Stimulated activated CD4-positive, alpha-beta T cell treated with anti-CD3 and anti-CD28 coated beads, TNF-alpha, amount 100 ng/mL, for 1 hour (primary cell): Measurements from ENCODE around the gene IQSEC1.
"Not testable (repeated sequence)": the region's sequence is repeated elsewhere in the genome, so short reads cannot be mapped to it uniquely, and the experiment has no call there.

Experiments
- DNase-seq, 3 donors: peaks; one replicate each; pipeline ENCODE4 v3.0.0-alpha.2; 2020; ENCODE audit warnings: low read depth in 3 of 3, low spot score in 1 of 3

The IQSEC1 gene

GRCh38 chr3:12897381-12898289, 175.6 kb downstream of the IQSEC1 start:
- no peak for DNase-seq

DNA sequence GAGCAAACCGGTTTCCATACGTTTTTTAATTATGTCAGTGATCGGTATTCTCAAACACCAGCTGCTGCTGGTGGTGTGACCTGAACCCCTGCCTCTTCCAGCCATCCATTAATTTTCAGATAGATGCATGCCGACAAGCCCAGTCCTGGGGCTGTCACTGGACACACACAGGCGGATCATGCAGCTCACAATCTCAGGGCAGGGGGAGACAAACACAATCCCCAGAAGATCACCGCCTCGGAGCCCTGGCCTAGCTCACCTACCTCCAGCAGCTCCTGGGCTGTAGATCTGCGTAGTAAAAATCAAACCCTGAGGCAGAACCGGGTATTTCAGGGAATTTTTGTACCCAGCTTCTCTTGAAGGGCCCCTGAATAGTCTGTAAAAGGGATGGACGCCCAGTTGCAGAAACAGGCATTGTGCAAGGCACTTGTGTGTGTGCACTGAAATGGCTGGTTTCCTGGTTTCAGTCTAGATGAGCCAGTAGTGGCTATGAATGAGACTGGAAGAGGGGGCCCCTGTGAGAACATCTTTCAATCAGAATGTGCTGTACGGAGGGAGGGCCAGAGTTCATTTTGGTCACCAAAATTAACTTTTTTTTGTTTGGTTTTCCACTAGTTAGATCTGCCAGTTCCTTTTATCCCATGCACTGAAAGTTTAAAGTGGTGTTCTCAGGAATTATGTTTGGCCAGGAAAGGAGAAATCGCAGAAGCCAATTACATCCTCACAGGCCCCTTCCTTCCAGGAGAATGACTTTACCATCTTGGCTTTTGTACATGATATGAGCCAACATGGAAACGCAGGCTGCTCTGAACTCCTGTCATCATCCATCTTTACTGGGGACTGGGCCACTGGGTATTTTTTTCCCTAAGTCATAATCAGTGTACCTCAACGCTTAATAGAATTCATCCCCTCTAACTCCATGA, 176.9 kb downstream of the IQSEC1 start:
- DNase-seq: no peak

DNA sequence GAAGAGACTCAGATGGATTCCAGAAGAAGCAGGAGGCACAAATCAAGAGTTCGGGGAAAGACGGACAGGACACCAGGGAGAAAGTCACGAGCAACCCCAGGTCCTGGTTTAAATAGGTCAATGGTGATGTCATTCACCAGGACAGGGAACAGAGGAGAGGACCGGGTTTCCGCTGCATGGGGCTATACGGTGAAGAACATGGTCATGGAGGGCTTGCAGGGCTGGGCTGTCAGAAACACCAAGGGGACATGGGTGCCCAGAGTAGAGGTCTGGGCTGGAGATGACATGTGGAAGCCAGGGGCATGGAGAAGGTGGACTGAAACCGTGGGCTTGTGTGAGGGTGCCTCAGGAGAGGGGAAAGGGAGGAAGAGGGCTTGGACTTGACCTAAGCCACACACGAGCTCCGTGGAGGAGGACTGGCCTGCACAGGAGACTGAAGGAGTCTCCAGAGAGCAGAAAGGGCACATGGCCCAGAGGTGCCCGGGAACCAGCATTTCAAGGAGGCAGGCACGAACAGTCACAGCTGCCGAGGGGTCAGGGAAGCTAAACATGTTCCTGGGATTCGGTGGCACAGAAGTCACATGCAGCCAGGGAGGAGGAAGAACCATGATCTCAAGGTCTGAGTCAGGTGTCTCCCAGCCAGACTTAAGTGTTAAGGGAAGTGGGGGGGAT, 177.7 kb downstream of the IQSEC1 start:
- no peak for DNase-seq

DNA sequence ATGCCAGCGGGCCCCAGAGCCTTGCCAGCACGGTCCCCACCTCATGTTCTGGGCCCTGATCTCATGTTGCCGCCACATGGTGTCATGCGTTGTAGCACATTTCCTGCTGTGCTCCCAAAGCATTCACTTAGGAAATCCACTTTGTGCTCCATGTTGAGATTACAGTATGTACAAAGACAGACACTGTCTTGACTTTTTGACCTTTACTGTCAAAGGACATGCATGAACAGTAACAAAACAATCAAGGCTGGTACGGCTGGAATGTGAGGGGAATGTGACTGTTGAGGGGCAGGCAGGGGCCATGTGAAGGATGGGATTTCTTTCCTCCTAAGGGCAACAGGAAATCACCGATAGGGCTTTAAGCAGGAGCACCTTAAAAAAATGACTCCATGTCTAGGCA, 178.6 kb downstream of the IQSEC1 start:
- no peak for DNase-seq

GRCh38 chr3:12893852-12894251, 179.4 kb downstream of the IQSEC1 start:
- no peak for DNase-seq

DNA sequence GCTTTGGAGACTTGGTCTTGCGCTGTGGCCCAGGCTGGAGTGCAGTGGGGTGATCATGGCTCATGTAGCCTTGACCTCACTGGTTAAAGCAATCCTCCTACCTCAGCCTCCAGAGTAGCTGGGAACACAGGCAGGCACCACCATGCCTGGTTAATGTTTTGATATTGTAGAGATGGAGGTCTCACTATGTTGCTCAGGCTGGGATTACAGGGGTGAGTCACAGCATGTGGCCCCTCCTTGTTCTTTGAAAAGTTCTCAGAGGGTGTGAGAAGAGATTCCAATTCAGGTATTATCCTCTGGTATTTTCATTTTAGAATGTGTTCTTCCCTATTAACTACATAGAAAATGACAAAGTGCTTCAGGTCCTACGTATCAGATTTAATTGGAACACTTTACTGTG, 180.0 kb downstream of the IQSEC1 start:
- no peak for DNase-seq

DNA sequence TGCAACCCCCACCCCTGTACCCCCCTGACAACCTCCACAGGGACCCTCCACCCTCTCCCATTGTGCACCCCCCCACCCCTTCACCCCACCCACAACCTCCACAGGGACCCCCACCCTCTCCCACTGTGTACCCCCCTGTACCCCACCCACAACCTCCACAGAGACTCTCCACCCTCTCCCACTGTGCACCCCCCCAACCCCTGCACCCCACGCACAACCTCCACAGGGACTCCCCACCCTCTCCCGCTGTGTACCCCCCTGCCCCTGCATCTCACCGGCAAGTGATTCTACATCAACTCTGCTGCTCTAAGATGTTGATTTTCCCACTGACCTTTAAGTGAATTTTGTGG, 180.4 kb downstream of the IQSEC1 start:
- DNase-seq: no peak

GRCh38 chr3:12891985-12892839, 181.0 kb downstream of the IQSEC1 start:
- DNase-seq: peak in 2 of 3 donors; percentile 13 to 21

DNA sequence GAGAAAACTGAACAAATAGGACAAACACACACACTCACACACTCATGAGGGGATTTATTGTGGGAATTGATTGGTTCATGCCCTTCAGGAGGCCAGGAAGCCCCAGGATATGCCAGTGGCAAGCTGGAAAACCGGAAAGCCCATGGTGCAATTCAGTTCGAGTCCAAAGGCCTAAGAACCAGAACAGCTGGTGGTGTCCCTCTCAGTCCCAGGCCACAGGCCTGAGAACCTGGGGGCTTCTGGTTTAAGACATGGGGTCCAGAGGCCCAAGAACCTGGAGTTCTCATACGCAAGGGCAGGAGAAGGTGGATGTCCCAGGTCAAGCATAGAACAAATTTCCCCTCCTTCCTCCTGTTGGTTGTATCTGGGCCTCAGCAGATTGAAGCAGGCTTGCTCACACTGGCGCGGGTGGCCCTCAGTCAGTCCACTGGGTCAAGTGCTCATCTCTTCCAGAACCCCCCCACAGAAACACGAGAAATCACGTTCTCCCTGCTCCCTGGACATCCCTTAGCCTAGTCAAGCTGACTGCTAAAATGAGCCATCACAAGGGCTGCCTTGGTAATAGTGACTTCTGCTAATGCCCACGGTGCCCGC, 181.7 kb downstream of the IQSEC1 start:
- no peak for DNase-seq

GRCh38 chr3:12890610-12891390, 182.4 kb downstream of the IQSEC1 start:
- no peak for DNase-seq

- no peak for DNase-seq
Observed at GRCh38 chr3:12886736-12887135, 186.5 kb downstream of the IQSEC1 start.

GRCh38 chr3:12886106-12886679, 187.0 kb downstream of the IQSEC1 start:
- no peak for DNase-seq

DNA sequence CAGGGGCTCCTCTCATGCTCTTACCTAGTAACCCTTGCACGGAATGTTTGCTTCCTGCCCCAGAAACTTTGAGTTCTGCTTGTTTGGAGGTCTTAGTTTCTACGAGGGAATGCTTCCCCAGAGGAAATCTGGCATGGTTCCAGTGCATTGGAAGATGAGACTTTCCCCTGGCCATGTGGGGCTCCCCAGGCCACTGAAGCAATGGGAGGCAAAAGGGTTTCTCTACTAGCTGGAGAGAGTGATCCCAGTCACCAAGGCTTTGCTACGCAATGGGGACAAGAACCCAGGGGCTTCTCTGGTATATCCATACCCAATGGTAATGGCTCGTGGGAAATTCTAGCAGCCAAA, 187.7 kb downstream of the IQSEC1 start:
- DNase-seq: no peak

DNA sequence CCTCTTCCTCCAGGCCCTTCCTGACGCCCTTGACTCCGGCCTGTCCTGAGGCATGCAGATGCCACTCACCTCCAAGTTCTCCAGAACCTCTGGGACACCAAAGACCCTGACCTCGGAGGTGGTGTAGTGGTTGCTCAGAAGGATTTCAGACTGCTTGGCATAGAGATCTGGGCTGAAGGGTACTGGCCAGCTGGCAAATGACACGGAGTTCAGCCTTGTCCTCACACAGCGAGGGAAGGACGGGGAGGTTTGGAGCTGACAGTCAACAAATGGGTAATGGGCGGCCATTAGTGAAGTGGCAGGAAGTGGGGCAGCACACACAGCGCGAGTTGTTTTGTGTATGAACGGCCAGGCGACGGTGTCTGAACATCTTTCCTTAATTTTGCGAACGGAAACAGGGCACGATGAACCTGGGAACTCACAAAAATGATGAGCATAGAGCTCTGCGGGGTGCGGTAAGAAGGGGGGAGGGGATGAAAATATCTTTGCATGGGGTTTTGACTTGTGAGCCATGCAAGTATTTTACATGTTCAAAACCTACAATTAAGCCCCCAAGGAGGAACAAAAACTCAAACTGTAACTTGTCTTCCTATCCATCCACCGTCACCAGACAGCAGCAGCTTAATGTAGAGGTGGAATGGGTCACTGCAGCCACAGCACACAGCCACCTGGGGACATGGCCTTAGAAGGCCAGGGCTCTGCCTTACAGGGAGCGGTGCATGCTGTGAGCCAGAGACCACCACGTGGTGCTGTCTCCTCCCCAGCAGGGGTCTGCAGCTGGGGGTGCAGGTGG, 188.2 kb downstream of the IQSEC1 start:
- no peak for DNase-seq

- DNase-seq: no peak
Observed at GRCh38 chr3:12884186-12884680, 189.0 kb downstream of the IQSEC1 start.

GRCh38 chr3:12882336-12883310, 190.6 kb downstream of the IQSEC1 start:
- DNase-seq: no peak

- DNase-seq: not testable (repeated sequence)
Observed at GRCh38 chr3:12881858-12882257, 191.4 kb downstream of the IQSEC1 start.
